ENCODE results near the gene U2AF1L4.

- TF ChIP-seq CTCF (IDR thresholded peaks at IDR 0.05) (no peak), POLR2AphosphoS5 (IDR thresholded peaks at IDR 0.05) (no peak), POLR2A (IDR thresholded peaks at IDR 0.05) (no peak)
Observed at GRCh38 chr19:35710784-35711723, 34.2 kb downstream of the U2AF1L4 start.
